AG04450 (cell line): ENCODE data around the gene REXO4. TPM values are rescaled to one million over a fixed set of nuclear protein-coding genes. Genes with fewer than 3 reads are reported as not detected.

Source experiments
- CTCF ChIA-PET: fragments of 300-600, 350-600 bp; formaldehyde crosslinking; extraction: SDS; loops from one replicate; lab custom pipeline; 2022; ENCODE audit warnings: antibody characterized with exemption, inconsistent platforms; lab: Charles Lee
- POLR2A ChIA-PET: fragments of 350-600 bp; formaldehyde crosslinking; extraction: SDS; loops from one replicate; lab custom pipeline; 2021; ENCODE audit warnings: antibody characterized with exemption, inconsistent platforms; lab: Yijun Ruan, JAX
- DNase-seq: peaks from one replicate; pipeline ENCODE4 v3.0.0-alpha.2; 2011; ENCODE audit warnings: low read depth, low spot score
- H3K27ac ChIP-seq: one replicate; pipeline ENCODE4 v1.5.1; 2012; ENCODE audit warnings: low read depth, low read length, control low read depth
- H3K27me3 ChIP-seq: one replicate; pipeline ENCODE4 v1.6.0; 2012; ENCODE audit warnings: low read length; ENCODE audit not compliant: control insufficient read depth, insufficient read depth
- H3K4me3 ChIP-seq: 2 replicates; pipeline ENCODE4 v1.5.1; 2011; ENCODE audit warnings: mild to moderate bottlenecking, low read depth, low read length, control low read depth
- H3K9me3 ChIP-seq: 2 replicates; pipeline ENCODE4 v1.5.1; 2012; ENCODE audit warnings: low read length; ENCODE audit not compliant: control insufficient read depth, insufficient read depth
- polyA plus RNA-seq: library from polyadenylated mRNA; depleted of rRNA; stranded (reverse); fragments of >200 nt; gene quantifications from 2 replicates; pipeline ENCODE4 v1.2.3, GENCODE V29; 2011
- TF ChIP-seq, protein P1 (sequence below): IDR thresholded peaks from 2 replicates; pipeline ENCODE4 v1.5.1; 2011; ENCODE audit warnings: low read depth, low read length, control low read depth, inconsistent platforms

Gene REXO4
- polyA plus RNA-seq, 1 experiment: 21.0 TPM

DNA sequence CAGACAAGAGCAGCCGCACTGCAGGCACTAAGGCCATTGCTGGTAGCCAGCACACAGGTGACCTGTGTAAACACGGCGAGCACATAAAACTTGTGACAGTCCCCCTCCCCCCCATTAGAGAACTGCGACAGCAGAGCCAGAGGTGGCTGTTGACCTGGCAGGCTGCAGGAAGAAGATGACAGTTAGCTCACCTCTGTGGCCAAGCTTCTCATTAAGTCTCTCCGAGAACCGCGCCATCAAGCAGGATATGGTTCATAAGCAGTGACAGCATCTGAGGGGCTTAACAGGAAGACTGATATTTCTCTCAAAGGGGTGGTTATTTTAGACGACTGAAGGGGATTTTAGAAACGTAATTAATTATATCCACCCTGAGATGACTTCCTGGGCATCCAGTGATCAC lies 47.1 kb downstream of the REXO4 start:
- no peak for DNase-seq
- no peaks in the 10 kb centered on the region; the same call in 1 of the 2 replicates for H3K9me3 ChIP-seq
- CTCF ChIA-PET: interaction anchor here (0.6 to 1.1 kb wide), 2 partner anchors 13 to 19 kb away, joined by 3 to 5 read pairs; no protein-coding TSS in a partner anchor
- TF ChIP-seq, protein P1, sequence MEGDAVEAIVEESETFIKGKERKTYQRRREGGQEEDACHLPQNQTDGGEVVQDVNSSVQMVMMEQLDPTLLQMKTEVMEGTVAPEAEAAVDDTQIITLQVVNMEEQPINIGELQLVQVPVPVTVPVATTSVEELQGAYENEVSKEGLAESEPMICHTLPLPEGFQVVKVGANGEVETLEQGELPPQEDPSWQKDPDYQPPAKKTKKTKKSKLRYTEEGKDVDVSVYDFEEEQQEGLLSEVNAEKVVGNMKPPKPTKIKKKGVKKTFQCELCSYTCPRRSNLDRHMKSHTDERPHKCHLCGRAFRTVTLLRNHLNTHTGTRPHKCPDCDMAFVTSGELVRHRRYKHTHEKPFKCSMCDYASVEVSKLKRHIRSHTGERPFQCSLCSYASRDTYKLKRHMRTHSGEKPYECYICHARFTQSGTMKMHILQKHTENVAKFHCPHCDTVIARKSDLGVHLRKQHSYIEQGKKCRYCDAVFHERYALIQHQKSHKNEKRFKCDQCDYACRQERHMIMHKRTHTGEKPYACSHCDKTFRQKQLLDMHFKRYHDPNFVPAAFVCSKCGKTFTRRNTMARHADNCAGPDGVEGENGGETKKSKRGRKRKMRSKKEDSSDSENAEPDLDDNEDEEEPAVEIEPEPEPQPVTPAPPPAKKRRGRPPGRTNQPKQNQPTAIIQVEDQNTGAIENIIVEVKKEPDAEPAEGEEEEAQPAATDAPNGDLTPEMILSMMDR: no peak
- H3K27ac ChIP-seq: no peak overlapping the region
- POLR2A ChIA-PET: interaction anchor here (1.8 kb wide), 1 partner anchor 8 kb away, joined by 11 read pairs; no protein-coding TSS in a partner anchor
- H3K27me3 ChIP-seq: no peaks in the 10 kb centered on the region
- H3K4me3 ChIP-seq: no peak overlapping the region

DNA sequence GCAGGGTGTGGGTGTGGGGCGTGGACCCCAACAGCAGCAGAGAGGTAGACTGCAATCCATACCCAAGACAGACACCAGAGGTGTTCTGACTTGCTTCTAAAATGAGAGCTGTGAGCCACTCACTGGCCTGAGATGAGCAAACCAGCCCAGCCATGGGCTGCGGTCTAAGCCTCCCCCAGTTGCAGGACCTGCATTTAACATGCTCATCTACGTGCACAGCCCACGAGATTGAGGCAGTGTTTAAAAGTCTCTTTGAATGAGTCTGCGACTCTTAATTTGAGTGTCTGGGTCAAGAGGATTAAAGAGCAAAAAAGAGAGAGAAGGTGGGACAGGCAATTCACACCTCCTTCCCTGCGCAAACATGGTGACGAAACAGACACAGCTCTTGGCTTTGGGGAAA lies 47.9 kb downstream of the REXO4 start:
- CTCF ChIA-PET: no interaction called here
- Histone ChIP-seq H3K27ac (no peak overlapping the region), H3K4me3 (no peak overlapping the region), H3K9me3 (no peaks in the 10 kb centered on the region), H3K27me3 (no peaks in the 10 kb centered on the region)
- POLR2A ChIA-PET: interaction anchor here (1.0 kb wide), 1 partner anchor 22 kb away, joined by 3 read pairs; the partner anchor contains the start of genes MED22 and RPL7A
- TF ChIP-seq, protein P1: no peak
- no peak for DNase-seq

DNA sequence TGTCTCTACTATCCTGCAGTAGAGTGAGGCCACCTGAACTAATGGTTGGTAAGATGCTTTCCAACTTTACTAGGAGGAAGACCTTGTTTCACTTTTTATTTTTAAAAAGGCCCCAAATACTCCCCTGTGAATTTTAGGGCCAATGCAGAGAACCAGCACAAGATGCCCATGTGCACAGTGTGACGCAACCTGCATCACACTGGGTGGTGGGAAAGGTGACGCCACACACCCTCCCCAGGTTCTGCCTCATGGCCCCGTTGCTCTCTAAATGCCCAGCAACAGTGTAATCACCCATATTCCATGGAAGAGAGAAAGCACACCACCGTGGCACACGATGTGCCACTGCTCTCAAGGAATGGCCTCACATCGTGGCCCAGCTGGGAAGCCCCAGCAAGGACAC lies 48.4 kb downstream of the REXO4 start:
- ChIA-PET POLR2A (interaction anchor here (1.0 kb wide), 1 partner anchor 22 kb away, joined by 3 read pairs; the partner anchor contains the start of genes MED22 and RPL7A), CTCF (no interaction called here)
- H3K4me3 ChIP-seq: no peak overlapping the region
- no peak overlapping the region for H3K27ac ChIP-seq
- no peak for DNase-seq
- H3K27me3 ChIP-seq: no peaks in the 10 kb centered on the region
- TF ChIP-seq, protein P1: no peak
- H3K9me3 ChIP-seq: no peaks in the 10 kb centered on the region

DNA sequence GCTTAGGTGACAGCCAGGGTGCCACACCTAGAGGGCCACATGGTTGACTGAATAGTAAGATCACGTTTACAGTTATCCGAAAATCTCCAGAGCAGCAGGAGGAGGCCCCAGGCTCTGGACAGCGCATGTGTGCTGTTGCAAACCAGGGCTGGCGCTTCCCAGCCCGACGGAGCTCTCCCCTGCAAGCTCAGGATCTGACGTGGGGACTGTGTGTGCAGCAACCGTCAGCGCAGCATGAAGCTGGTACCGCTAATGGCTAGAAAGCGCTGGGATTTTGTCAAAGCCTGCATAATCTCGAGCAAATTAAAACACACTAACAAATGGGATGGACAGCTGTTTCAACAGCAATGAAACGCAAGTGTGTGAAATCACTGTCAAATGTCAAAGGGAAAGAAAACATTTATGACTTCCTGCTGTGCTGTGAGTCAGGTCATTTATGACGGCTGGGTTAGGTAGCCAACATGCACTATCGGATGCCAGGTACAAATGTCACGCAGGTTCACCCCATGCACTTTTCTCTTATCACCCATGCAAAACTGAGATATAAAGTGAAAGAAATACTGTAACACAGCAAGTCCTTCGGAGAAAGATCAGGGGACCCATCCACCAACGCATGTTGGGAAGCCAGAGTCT lies 49.4 kb downstream of the REXO4 start:
- TF ChIP-seq, protein P1: no peak
- Histone ChIP-seq H3K27ac (no peak overlapping the region), H3K4me3 (no peak overlapping the region), H3K9me3 (no peaks in the 10 kb centered on the region), H3K27me3 (no peaks in the 10 kb centered on the region)
- ChIA-PET CTCF (no interaction called here), POLR2A (interaction anchor here (0.7 to 1.7 kb wide), 2 partner anchors 20 to 21 kb away, joined by 3 to 4 read pairs; partner anchors contain the start of genes MED22 and RPL7A)
- no peak for DNase-seq

DNA sequence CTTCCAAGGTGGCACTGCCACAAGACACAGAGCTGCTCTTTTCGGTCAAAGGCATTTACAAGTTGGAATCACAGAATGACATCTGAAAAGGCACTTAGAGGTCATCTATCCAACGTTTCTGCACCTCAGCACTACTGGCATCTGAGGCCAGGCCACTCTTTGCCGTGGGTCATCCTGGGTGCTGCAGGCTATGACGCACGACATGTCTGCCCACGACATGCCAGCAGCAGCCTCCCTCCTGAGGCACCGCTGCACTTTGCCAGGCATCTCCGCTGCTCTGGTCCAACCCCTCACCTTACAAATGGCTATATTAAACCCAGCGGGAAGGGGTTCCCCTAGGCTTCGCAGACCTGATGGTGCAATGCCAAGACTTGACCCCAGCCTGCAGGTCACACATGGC lies 50.0 kb downstream of the REXO4 start:
- ChIA-PET POLR2A (interaction anchor here (1.7 kb wide), 1 partner anchor 20 kb away, joined by 4 read pairs; the partner anchor contains the start of genes MED22 and RPL7A), CTCF (no interaction called here)
- H3K27me3 ChIP-seq: no peaks in the 10 kb centered on the region
- TF ChIP-seq, protein P1: no peak
- no peak overlapping the region for H3K4me3 ChIP-seq
- no peak overlapping the region for H3K27ac ChIP-seq
- H3K9me3 ChIP-seq: no peaks in the 10 kb centered on the region
- no peak for DNase-seq
